NB4 (cell line): ENCODE data around the gene FCGR3B.
"Not testable (repeated sequence)": the region's sequence is repeated elsewhere in the genome, so short reads cannot be mapped to it uniquely, and the experiment has no call there.

Experiments used
- DNase-seq: peaks from one replicate; pipeline ENCODE4 v3.0.0; 2010; ENCODE audit warnings: low read depth
- H3K4me3 ChIP-seq: one replicate; pipeline ENCODE4 v1.5.1; 2011; ENCODE audit warnings: mild to moderate bottlenecking, low read depth, low read length, moderate library complexity

Gene FCGR3B

DNA sequence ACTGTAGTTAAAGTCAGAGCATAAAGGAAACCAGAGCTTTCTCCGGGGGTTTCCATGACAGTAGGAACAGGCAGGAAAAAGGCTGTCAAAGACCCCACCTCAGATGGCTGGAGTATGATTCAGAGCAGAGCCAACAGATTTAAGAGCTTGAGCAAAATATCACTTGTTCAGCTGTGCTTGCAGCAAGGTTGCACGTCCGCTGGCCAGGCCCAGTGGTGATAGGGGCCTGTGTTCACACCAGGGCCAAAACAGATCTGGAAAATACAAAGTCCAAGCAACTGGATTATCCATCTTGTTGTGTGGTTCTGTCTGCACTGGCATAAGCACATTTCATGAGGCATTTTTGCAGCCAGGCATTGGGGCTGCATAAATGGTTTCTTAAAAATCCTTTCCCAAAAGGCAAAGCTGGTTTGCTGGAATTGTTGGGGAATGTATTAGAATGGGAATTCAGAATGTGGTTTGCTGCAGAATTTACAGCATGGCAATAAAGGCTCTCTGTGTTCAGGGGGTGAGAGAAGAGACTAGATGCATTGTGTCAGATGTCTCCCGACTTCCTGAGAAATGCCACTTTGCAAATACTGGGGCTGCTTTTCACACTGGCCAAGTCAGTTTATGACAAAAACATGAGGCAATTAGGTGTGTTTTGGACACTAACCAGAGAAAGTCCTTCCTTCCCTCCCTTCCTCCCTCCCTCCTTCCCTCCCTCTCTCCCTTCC is 36.5 kb downstream of the FCGR3B start:
- not testable (repeated sequence) for H3K4me3 ChIP-seq, DNase-seq

GRCh38 chr1:161593092-161593755 is 37.8 kb downstream of the FCGR3B start:
- H3K4me3 ChIP-seq, DNase-seq: not testable (repeated sequence)

- not testable (repeated sequence) for DNase-seq, H3K4me3 ChIP-seq
Observed at GRCh38 chr1:161592586-161592985, 38.4 kb downstream of the FCGR3B start.

- not testable (repeated sequence) for H3K4me3 ChIP-seq, DNase-seq
Observed at GRCh38 chr1:161589920-161590319, 41.1 kb downstream of the FCGR3B start.

DNA sequence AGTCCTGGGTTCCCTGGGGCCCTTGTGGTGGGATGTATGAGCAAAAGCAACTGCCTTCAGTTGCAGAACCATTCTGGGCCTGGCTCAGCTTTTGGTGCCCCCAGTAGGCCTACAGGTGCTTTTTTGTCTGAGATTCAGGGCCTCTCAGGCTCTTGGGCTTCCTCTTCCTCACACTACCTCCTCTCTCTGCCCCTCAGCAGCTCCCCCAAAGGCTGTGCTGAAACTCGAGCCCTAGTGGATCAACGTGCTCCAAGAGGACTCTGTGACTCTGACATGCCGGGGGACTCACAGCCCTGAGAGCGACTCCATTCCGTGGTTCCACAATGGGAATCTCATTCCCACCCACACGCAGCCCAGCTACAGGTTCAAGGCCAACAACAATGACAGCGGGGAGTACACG is 41.6 kb downstream of the FCGR3B start:
- not testable (repeated sequence) for H3K4me3 ChIP-seq, DNase-seq

- DNase-seq, H3K4me3 ChIP-seq: not testable (repeated sequence)
Observed at GRCh38 chr1:161588596-161588995, 42.4 kb downstream of the FCGR3B start.

DNA sequence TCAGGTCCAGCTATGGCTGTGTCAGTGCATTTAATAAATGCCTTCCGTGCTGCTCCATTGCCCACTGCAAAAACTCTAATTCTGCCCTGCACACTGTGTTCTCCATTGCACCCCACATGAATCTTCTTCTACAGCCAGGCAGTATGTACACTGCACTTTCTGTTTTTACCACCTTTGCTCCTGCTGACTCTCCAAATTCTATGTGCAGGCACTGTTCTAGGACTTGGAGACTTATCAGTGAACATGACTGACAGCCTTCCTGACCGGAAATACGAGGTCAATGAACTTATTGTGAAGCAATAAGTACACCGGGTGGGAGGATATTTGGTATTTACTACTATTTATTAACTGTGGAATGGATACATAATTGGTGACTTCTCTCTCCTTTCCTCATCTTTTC is 48.1 kb downstream of the FCGR3B start:
- DNase-seq, H3K4me3 ChIP-seq: not testable (repeated sequence)

GRCh38 chr1:161580879-161581537 is 50.0 kb downstream of the FCGR3B start:
- not testable (repeated sequence) for H3K4me3 ChIP-seq, DNase-seq

DNA sequence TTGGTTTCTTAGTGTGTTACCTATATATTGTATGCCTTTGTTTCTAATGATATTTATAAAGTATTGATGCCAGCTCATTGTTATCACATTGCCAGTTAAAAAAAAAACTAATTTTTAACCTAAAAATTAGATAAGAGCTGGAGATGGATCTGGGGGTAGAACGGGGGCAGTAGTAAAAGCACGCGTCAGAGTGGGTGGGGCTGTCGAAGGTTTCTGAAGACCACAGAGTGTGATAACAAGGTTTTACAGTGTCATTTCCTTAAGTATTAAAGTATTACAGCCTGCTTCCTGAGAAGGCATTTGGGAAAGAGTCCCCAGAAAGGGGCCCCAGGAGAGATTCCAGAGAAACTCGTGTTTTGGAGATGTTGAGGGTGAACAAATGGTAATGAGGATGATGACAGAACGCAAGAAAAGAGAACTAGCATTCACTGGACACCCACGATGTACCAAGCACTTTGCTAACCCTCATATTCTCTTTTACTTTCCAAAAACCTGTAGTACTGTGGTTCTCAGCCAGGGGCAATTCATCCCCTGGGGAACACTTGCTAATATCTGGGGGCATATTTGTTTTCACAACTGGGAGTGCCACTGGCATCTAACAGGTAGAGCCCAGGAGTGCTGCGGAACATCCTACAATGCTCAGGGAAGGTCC is 51.0 kb downstream of the FCGR3B start:
- H3K4me3 ChIP-seq, DNase-seq: not testable (repeated sequence)

DNA sequence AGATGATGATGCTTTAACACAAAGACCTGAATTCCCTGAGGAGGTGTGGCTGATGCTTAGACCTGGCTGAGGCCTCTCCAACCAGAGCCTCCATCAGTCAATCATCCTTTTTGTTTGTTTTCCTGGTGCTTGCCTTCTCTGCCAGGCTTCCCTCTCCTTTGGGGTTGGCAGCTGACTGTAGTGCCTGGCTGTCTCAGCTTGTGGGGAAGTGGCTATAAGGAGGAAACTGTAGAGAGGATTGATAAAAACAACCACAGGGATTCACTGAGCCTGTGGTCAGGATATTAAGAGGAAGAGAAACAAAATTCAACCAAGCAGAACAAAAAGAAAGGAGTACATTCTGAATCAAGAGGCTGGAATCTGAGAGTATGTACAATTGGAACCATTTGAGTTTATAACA is 54.3 kb downstream of the FCGR3B start:
- H3K4me3 ChIP-seq, DNase-seq: not testable (repeated sequence)
